OCI-LY7 (cell line): ENCODE data around the gene S1PR2.

Source experiments
- CTCF ChIP-seq: fragments of 200-600 bp; sonication (generic); conservative IDR thresholded peaks from 2 replicates; pipeline ENCODE4 v1.5.1; 2014; ENCODE audit warnings: mild to moderate bottlenecking, antibody characterized with exemption, low read length, moderate library complexity, mixed read lengths
- EZH2phosphoT487 ChIP-seq: fragments of 200-600 bp; sonication (generic); IDR thresholded peaks from 2 replicates; pipeline ENCODE4 v1.6.1; 2018; ENCODE audit warnings: low read depth, borderline replicate concordance, mild to moderate bottlenecking, mixed run types, antibody characterized with exemption, low read length, moderate library complexity, mixed read lengths

- TF ChIP-seq CTCF: no peak
- no peak for TF ChIP-seq EZH2phosphoT487
Measured at GRCh38 chr19:10268071-10268470, 36.9 kb upstream of the S1PR2 start.
